IPS-11a (cell line): ENCODE data around the gene BCKDK.
"Not testable (repeated sequence)": the region's sequence is repeated elsewhere in the genome, so short reads cannot be mapped to it uniquely, and the experiment has no call there.

Experiments
- H3K4me3 ChIP-seq: one replicate; pipeline ENCODE4 v1.5.1; 2013; ENCODE audit warnings: low read depth, low read length, control low read depth

BCKDK gene

DNA sequence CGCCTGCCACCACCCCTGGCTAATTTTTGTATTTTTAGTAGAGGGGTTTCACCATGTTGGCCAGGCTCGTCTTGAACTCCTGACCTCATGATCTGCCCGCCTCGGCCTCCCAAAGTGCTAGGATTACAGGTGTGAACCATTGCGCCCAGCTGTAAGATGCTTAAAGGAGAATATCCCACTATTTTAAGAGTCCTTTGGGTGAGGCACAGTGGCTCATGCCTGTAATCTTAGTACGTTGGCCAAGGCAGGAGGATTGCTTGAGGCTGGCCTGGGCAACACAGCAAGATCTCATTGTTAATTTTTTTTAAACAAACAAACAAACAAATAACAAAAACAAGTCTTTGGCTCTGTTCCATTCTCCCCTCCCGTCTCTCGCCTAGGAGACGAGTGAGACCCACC is 32.9 kb downstream of the BCKDK start:
- not testable (repeated sequence) for H3K4me3 ChIP-seq

DNA sequence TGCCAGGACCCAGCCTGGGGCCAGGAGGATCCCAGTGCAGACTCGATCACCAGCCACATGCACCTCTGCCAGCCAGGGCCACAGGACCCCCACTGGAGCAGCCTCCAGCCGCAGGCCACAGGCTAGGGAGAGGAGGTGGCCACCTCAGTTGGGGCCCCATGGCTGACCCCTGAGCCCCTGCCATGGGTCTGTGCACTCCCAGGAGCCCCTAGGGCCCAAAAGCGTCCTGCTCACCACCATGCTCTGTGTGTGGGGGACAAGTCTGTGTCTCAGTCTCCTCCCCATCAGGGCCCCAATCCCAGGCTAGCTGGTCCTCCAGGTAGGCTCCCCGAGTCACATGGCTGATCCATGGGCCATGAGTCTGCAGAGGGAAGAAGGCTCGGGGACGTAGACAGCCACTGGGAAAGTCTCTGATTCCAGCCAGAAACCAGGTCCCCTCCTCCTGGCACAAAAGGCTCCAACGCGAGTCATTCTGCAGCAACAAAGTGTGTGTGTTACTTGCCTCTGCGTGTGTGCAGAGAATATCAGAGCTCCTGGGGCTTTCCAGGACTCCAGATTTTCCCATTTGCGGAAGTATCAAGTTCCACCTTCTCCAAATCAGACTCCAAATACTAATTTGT is 33.4 kb downstream of the BCKDK start:
- H3K4me3 ChIP-seq = no peak overlapping the region

DNA sequence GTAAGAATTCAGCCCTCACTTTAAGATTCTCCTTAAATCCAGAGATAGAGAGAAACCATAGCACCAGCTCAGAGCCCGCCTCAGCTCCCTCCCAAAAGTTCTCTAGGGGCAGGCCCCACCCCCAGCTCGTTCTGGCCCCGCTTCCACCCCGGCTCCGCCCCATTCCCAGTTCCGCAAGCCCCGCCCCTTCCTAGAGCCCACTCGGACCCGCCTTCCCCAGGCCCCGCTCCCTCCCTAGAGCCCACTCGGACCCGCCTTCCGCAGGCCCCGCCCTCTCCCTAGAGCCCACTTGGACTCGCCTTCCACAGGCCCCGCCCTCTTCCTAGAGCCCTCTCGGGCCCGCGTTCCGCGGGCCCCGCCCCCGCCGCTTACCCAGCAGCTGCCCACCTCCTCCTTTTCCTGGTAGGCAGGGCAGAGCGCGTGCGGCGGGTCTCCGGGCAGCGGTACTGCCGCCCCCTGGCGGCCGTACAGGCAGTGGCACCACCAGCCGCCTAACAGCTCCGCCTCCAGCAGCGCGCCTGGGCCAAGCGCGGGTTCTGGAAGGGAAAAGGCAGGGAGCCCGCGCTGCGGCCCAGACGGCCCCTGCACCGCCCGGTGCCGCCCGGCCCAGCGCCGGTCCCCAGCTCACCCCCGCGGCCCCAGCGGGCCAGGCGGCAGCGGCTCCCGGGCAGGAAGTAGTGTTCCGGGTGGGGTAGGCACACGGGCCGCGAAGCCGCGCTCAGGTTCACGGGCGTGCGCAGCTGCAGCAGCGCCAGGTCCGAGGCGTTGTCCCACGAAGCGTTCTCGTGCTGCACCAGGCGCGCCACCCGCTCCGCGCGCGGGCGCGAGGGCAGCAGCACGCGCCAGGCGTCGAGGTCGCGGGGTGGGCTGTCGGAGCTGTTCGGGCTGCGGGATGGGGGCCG is 34.2 kb downstream of the BCKDK start:
- H3K4me3 ChIP-seq = peak overlapping the region; percentile 10

DNA sequence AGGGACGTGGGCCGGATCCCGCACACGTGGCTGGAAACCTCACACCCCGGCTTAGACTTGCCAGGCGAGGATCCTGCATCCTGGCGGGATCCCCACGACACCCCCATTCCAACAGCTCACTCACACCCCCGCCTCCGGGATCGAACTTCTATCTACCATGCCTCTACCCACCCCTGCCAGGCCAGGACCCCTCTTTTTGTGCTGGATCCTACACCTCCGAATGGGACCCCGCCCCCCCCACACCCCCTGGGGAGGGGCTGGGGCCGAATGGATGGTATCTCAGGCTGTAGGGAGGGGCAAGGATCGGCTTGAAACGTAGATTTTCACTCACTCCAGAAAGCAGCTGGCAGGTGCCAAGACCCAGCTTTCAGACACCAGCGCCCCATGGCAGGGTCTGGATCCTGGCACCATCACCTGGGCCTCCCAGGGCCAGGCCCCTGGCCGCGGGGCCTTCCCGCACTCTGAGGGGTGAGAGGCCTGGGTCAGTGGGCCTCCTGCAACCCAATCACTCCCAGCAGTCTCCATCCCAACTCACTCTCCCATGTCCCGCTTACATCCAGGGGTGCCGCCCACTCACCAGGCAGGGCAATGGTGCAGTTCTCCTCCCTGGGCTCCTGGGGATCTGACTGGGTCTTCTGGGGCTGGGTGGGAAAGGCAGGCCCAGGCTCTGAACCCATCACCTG is 35.0 kb downstream of the BCKDK start:
- no peak overlapping the region for H3K4me3 ChIP-seq

DNA sequence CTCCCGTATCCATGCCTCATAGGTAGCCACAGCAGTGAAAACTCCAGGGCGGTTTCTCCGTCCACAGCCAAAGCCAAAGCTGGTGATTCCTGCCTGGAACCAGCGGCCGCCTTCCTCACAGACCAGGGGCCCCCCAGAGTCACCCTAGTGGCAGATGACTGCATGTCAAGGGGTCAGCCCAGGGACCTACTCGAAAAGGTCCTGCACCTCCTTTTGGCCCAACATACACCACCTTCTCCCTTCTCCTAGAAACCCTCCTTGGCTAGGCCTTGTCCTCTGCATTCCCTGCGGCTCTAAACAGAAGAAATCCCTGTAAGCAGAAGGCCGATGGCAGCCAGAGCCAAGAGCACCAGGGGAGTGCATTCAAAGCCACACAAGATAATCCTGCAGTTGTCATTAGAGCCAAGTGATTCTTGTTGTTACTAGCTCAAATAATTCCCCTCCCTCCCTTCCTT is 35.5 kb downstream of the BCKDK start:
- H3K4me3 ChIP-seq = no peak overlapping the region

DNA sequence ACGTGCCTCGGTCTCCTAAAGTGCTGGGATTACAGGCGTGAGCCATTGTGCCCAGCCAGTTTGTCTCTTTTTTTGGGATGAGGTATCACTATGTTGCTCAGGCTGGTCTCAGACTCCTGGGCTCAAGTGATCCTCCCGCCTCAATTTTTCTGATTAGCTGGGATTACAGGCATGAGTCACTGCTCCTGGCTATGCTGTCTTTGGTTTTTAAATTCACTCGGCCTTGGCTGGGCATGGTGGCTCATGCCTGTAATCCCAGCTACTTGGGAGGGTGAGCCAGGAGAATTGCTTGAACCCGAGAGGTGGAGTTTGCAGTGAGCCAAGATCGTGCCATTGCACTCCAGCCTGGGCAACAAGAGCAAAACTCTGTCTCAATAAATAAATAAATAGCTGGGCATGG is 36.2 kb downstream of the BCKDK start:
- not testable (repeated sequence) for H3K4me3 ChIP-seq

DNA sequence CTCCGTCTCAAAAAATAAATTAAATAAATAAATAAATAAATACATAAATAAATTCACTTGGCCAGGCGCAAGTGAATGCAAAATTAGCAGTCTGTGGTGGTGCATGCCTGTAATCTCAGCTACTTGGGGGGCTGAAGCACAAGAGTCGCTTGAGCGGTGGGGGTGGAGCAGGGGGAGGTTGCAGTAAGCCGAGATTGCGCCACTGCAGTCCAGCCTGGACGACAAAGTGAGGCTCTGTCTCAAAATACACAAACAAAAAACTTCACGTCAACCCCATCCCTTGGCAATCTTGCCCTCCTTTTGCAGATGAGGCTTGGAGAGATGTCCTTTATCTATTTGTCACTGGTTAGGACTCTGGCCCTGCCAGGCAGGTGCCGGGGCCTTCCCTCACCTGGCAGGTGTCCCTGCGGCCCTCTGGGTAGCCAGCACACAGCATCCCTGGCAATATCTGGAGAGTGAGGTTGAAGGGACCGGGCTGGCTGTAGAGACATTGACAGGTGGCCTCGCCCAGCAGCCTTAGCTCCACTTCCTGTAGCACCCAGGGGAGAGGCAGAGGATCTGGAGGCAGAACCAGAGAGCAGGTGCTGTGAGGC is 37.3 kb downstream of the BCKDK start:
- no peak overlapping the region for H3K4me3 ChIP-seq

DNA sequence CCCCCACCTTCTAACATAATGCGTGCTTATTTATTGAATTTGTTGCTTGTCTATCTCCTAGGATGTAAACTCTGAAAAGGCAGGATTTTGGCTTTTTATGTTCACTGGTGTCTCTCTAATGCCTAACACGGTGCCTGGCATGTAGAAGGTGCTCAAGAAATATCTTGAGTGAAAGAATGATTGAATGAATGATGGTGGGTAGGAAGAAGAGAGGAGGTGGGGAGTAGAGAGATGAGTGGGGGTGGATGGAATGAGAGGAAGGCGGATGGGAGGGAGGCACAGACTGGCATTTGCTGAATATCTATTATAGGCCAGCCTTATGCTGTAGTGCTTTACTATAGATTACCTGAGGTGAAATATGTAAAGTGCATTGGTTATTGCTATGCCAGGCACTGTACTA is 39.4 kb downstream of the BCKDK start:
- no peak overlapping the region for H3K4me3 ChIP-seq

DNA sequence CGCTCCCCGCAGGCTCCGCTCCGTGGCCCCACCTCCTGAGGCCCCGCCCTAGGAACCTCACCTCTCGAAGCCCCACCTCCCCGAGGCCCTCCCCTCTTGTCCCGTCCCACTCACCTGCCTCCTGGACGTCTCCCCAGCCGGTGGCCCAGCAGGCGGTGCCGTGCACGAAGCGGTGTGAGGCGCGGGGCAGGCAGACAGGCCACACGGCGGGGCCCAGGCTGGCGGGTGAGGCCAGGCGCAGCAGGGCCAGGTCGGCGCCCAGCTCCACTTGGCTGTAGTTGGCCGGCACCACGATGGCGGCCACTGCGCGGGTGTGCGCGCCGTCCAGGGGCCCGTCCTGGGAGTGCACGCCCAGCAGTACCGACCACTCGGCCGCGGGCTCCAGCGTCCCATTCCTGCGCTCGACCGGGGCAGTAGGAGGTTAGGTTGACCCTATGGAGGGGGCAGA is 40.1 kb downstream of the BCKDK start:
- peak overlapping the region; percentile 27 for H3K4me3 ChIP-seq

DNA sequence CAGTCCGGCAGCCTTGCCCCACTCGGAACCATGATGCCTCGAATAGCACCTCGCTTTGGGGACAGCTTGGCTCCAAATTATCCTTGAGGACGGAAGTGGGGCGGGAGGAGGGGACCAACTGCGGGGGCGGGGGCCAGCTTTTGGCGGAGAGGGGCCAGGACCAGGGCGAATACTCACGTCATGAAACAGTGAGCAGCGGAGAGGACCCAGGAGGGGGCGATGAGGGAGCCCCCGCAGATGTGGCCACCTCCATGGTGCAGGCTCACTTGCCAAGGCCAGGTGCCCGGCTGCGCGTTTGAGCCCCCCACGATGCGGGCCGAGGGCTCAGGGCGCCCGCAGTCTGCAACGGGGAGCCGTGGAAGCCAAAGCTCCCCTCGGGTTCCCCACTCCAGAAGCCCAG is 40.7 kb downstream of the BCKDK start:
- no peak overlapping the region for H3K4me3 ChIP-seq

DNA sequence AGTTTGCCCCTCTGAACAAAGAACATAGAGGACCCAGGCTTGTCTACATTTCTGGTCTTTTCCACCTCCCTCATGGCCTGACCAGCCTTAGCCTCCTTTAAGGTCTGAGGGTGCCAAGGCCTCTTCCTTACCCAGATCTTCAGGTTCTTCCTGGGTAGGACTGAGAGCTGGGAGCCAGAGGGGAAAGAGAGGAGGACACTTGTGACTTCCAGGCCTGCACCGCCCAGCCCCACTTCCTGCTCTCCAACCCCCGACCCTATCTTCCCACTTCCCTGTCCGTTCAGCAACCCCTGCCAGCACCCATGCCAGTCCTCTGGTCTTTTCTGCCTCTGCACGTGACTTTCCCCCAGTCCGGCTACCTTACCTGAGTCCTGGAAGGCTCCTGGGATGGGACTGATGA is 41.1 kb downstream of the BCKDK start:
- H3K4me3 ChIP-seq = no peak overlapping the region

DNA sequence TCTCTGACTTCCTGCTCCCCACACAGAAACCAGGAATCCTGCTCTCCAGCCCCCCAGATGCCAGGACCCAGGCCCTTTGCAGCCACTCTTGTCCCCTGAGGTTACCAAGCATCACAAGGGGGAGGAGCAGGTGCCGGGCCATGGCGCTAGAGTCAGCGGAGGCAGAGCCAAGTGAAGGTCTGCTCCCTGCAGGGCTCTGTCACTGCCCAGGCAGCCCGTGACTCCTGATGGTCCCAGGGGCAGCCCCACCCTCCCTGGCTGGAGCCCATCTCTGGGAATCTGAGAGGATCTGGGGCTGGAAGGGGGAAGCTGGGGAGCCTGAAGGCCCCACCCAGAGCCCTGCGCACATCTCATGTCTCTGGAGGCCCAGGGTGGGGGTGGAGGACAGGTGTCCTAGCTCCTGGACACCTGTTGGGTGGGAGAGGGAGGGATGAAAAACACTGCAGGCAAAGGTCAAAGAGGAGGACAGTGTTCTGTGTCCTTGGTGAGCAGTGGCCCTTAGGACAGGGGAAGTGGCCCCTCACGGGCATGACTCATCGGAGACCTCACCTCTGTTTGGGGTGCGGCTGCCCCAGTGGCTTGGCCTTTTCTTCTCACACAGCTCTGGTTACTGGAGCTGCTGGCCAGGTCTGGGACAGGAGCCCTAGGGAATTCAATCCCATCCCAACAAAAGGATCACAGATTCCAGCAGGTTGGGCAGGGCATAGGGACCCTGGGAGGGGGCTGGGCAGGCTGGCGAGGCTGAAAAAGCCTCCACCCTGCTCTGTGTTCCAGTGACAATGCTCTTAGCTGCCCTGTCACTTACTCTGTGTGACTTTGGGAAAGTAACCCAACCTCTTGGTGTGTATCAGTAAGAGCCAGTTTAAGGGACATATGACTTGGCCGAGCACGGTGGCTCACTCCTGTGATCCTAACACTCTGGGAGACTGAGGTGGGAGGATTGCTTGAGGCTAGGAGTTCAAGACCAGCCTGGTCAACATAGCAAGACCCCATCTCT is 42.0 kb downstream of the BCKDK start, which contains the start of gene PRSS36:
PRSS36 (minus strand) TSS at position 173 of the 997 bp plus-strand sequence; CDS start at position 142, 31 bp downstream.
- no peak within 1 kb of the TSS for H3K4me3 ChIP-seq

DNA sequence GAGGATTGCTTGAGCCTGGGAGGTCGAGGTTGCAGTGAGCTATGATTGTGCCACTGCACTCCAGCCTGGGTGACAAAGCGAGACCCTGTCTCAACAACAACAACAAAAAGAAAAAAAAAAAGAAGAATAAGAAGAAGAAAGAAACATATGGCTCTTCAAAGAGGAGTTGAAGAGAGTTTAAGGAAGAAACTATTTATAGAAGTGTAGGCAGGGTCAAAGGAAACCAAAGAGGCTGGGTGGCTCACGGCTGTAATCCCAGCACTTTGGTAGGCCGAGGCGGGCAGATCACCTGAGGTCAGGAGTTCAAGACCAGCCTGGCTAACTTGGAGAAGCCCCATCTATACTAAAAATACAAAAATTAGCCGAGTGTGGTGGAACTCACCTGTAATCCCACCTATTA is 42.8 kb downstream of the BCKDK start:
- not testable (repeated sequence) for H3K4me3 ChIP-seq

DNA sequence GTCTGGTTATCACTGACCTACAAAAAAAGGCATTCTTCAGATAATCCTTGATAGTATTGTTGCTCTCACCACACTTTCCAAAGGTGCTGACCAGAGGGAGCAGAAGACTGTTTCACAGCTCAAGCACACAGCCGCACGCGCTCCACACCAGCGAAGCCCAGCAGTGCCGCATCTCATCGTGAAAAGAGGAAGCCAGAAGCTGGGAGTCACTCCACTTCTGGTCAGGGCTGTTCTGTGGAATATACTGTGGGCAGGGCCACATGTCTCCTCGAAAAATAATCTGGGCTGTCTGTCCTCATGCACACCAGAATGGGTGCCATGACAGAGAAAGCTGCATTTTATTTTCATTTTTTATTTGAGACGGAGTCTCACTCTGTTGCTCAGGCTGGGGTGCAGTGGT is 49.0 kb downstream of the BCKDK start:
- no peak overlapping the region for H3K4me3 ChIP-seq
